ENCODE results near the gene MAPRE2.
"Not testable (repeated sequence)": the region's sequence is repeated elsewhere in the genome, so short reads cannot be mapped to it uniquely, and the experiment has no call there.

GRCh38 chr18:35150195-35150594 is 109.0 kb downstream of the MAPRE2 start:
- not testable (repeated sequence) for TF ChIP-seq CTCF, POLR2A (IDR thresholded peaks at IDR 0.05)

All from adrenal gland (tissue), 5 donors.